Stimulated activated CD8-positive, alpha-beta memory T cell treated with anti-CD3 and anti-CD28 coated beads, Interleukin-12 subunit alpha, Interleukin-12 subunit beta, amount 100 ng/mL, for 1 hour (primary cell): ENCODE data around the gene CCDC73.
"Not testable (repeated sequence)": the region's sequence is repeated elsewhere in the genome, so short reads cannot be mapped to it uniquely, and the experiment has no call there.

ENCODE experiments used
- DNase-seq: peaks from one replicate; pipeline ENCODE4 v3.0.0-alpha.2; 2020; ENCODE audit warnings: low read depth

The CCDC73 gene

GRCh38 chr11:32796425-32796824, 2.0 kb upstream of the CCDC73 start:
- DNase-seq = no peak

GRCh38 chr11:32792948-32793475, 1.4 kb downstream of the CCDC73 start:
- peak; percentile 36 for DNase-seq

GRCh38 chr11:32792111-32792947, 2.1 kb downstream of the CCDC73 start:
- DNase-seq = no peak

GRCh38 chr11:32790916-32791315, 3.5 kb downstream of the CCDC73 start:
- no peak for DNase-seq

- DNase-seq = no peak
Measured at GRCh38 chr11:32786811-32787210, 7.7 kb downstream of the CCDC73 start.

GRCh38 chr11:32785262-32785661, 9.2 kb downstream of the CCDC73 start:
- no peak for DNase-seq

- no peak for DNase-seq
Measured at GRCh38 chr11:32781721-32782120, 12.7 kb downstream of the CCDC73 start.

- DNase-seq = not testable (repeated sequence)
Measured at GRCh38 chr11:32780839-32781238, 13.6 kb downstream of the CCDC73 start.

GRCh38 chr11:32779136-32779535, 15.3 kb downstream of the CCDC73 start:
- DNase-seq = no peak

- DNase-seq = no peak
Measured at GRCh38 chr11:32775908-32776307, 18.6 kb downstream of the CCDC73 start.

- DNase-seq = no peak
Measured at GRCh38 chr11:32774081-32774480, 20.4 kb downstream of the CCDC73 start.

- no peak for DNase-seq
Measured at GRCh38 chr11:32772731-32773130, 21.7 kb downstream of the CCDC73 start.

- not testable (repeated sequence) for DNase-seq
Measured at GRCh38 chr11:32761774-32762173, 32.7 kb downstream of the CCDC73 start.

GRCh38 chr11:32758291-32758690, 36.2 kb downstream of the CCDC73 start:
- DNase-seq = no peak

GRCh38 chr11:32753181-32753580, 41.3 kb downstream of the CCDC73 start:
- DNase-seq = not testable (repeated sequence)

- DNase-seq = no peak
Measured at GRCh38 chr11:32752001-32752400, 42.5 kb downstream of the CCDC73 start.

- DNase-seq = no peak
Measured at GRCh38 chr11:32751381-32751780, 43.1 kb downstream of the CCDC73 start.

GRCh38 chr11:32729976-32730375, 64.5 kb downstream of the CCDC73 start:
- DNase-seq = no peak

- no peak for DNase-seq
Measured at GRCh38 chr11:32723332-32723731, 71.1 kb downstream of the CCDC73 start.

- no peak for DNase-seq
Measured at GRCh38 chr11:32722255-32722654, 72.2 kb downstream of the CCDC73 start.

GRCh38 chr11:32713496-32713895, 81.0 kb downstream of the CCDC73 start:
- no peak for DNase-seq

- not testable (repeated sequence) for DNase-seq
Measured at GRCh38 chr11:32708978-32709377, 85.5 kb downstream of the CCDC73 start.

- DNase-seq = no peak
Measured at GRCh38 chr11:32706985-32707741, 87.3 kb downstream of the CCDC73 start.
